Measurements from ENCODE around the gene STARD5.
A peak's percentile ranks its signal among the peaks of the same experiment; 100 is the strongest.

Gene STARD5

DNA sequence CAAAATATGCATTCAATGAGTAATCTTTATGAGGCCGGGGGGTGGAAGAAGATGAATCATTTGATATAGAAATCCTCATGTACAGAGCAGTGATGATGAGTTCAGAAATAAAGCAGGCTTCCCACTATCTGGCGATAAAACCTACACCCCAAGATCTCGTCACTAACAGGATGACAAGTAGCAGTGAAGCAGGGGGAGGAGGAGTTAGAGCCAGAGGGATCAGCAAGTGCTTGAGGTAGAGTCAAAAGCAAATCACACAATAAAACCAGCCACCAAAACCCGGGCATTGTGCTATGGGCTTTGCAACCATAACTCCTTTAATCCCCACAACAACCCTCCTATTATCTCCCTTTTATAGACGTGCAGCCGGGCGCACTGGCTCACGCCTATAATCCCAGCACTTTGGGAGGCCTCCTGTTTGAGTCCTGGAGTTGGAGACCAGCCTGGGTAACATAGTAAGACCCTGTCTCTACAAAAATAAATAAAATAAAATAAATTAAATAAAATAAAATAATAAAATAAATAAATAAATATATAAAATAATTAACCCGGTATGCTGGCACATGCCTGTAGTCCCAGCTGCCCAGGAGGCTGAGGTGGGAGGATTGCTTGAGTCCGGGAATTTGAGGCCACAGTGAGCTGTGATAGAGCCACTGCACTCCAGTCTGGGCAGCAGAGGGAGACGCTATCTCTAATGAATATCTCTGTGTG lies 53.0 kb downstream of the STARD5 start:
- no peak for DNase-seq

DNA sequence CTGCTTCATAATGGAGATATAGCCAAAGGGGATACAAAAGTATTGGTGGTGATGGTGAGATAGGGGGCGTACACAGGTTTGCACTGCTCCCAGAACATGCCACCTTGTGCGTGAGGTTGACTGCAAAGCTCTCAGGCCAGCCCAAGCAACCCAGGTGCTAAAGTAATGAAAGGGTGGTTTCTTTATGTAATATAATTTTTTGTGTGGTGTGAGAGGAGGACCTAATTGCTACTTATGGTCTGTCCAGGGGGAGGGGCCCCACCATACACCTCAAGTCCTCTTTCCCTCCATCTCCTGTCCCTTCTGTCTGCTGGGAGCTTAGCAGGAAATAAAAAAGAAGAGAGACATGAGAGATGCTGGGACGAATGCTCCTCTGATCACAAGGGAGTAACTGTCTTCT lies 53.8 kb downstream of the STARD5 start:
- no peak for DNase-seq

DNA sequence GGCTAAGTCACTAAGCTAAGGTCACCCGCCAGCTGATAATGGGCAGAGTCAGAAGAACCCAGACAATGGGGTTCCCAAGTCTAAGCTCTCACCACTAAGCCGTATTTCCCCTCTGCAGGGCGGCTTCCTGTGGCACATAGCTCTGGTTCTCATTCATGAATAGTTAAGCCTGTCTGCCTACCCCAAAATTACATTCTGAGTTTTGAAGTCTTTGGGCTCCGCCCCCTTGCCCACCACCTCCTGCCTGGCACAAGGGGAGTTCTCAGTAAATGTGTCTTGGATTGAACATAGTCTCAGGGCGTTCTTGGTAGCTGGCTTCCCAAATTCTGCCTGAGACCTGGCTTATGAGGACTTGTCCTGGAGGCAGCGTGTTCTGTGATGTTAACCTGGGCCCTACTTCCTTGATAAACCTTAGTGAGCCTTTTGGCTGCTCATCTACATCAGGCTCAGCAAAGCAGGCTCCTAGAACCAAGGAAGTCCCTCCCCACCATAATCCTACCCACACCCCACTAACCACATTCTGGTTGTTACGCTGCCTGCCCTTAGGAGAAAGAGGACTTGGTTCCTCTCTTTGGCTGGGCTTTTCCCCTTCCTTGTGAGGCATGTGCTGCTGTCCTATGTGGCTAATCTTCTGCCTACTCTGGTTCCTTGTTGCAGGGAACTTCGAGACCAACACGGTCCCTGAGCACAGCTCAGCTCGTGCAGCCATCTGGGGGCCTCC lies 54.9 kb downstream of the STARD5 start:
- DNase-seq: no peak

DNA sequence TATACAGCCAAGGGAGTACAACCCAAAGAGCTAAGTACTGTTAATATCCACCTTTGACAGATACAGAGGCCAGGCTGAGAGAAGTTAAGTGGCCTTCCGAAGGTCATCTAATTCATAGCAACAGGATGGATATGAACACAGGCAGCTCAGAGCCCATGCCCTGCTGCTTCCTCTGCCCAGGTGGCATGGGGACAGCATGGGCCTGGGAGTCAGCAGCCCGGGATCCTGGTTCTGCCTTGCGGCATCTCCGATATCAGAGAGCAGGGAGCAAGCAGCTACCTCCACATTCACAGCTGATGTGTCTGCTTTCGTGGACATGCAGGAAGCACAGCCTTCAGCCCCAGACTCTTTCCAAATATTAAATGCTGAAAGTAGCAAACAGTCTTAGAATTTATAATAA lies 55.6 kb downstream of the STARD5 start:
- DNase-seq: no peak

DNA sequence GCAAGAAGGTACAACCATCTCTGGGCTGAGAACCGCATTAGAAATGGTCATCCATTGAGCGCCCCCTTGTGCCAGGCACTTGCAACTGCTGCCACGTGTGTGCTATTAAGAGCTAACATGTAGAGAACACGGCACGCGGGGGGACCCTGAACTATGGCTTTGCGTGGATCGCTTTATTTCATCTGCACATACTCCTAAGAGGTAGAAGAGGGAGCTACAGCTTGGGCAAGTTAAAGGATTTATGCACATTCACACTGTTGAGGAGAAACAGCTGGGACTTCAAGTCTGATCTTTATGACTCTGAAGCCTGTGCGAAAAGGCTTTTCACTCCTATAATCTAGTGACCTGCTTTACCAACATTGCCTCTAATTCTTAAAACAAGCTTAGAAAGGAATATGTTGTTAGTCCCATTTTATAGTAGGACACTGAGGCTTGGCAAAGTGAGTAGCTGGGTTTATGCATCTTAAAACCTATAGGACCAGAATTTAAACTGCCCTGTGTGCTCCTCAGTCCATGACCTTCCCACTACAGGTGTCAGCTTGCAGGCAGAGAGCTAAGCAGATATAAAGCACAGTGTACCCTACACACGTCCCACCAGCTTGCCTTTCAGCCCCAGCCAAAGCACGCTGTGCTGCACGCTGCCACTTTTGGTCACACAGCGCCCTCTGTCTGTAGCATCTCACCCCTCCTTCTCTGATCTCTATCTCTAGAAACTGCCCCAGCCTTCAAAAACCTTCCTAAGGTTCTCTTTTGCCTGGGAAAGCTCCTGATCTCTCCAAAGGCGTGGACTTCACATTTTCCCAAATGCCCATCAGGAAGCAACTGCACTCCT lies 57.8 kb downstream of the STARD5 start:
- DNase-seq: peak; percentile 69

DNA sequence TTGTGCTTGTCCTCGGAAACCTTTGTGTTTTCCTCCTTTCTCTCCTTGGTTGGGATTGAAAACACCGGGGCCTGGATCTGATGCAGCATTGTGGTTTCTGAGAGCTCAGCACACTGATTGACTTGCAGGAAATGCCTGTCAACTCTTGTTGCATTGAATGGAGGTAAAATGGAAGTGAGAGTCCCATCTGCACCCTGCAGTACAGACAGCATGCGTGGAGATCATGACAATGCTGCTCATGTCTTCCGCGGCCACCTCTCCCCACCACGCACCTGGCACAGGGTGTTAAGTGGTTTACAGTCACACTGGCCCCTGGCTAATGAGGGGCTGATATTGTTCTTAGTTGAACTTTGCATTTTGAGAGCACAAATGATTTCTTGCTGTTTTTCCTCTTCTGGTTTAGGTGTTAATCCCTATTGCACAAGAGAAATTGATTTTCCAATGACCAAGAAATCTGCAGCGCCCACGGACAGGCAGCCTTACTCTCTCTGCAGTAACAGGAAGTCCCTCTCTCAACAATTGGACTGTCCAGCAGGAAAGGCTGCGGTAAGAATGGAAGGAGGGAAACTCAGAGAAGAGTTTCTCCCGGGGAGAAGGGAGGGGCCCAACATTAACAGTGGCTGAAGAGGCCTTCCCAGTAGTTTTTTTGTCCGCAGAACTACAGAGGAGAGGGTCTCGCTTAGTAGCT lies 58.5 kb downstream of the STARD5 start:
- DNase-seq: no peak

DNA sequence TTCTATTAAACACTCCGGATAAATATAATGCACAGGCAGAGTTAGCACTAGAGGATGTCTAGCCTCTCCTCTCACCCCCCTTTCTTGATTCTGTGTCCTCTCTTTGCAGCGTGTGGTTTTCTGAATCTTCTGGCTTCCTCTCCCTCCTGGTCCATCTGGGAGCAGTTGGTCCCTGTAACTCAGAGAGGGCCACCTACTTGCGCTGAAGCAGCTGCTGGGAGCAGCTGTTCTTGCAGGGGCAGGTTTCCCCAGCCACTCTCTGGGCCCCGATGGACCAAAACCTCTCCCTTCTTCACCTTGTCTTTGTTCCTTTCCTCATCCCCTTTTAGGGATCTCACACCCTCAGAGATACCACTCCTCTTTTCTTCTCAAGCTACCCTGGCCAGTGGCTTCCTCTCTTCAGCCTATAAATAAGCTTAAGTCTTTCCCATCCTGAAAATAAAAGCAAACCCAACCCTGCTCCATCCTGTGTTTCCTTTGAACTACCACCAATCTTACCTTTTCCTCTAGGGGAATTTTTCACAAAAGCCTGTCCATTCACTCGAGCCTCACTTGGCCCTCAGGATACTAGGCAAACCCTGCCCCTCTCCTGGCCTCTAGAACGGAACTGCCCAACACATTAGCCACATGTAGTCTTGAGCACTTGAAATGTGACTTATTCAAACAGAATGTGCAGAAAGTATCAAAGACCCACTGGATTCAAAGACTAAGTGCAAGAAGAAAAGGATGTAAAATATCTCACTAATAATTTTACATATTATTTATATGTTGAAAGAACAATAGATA lies 59.7 kb downstream of the STARD5 start:
- no peak for DNase-seq

DNA sequence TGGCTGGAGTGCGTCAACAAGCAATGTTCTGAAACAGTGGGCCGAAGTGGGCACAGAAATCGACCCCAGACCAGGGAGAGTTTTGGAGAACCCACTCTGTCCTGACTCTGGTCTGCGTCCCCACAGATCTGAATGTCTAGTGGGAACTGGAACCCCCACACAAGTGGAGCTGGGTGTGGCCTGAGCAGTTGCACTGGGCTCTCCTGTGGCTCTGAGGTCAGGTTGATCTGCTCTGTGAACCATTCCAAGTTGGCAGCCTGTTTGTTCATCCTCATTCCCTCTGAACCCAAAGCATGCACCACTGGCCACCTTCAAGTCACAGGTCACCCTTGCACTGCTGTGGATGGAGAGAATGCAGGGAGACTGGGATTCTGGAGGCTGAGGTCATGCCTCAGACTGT lies 60.5 kb downstream of the STARD5 start:
- no peak for DNase-seq

DNA sequence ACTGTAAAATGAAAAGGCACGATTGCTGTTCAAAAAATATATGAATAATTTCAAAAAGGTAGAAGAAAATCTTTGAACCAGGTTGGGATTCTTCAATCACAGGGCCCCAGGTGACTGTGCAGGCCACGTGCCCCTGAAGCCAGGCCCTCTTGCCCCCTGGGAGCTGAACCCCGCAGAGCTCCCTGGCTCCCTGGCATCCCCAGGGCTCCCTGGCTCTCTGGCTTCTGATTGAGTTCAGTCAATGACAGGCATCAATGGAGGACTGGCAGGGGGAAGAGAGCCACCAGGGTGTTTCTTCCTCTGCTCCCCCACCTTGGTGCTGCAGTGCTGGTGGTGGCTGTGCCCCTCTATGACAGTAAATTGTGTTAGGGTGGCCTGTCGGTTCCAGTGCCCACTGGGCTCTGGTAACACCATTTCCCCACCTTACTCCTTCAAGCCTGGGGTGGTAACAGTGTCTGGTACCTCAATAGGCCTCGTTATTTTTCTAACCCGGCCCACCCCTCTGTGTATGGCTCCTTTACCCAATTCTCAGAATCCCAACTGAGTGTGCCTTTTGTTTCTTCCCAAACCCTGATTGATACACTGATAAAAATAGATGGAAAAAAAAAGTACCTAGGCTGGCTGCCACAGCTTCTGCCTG lies 62.6 kb downstream of the STARD5 start:
- DNase-seq: no peak

DNA sequence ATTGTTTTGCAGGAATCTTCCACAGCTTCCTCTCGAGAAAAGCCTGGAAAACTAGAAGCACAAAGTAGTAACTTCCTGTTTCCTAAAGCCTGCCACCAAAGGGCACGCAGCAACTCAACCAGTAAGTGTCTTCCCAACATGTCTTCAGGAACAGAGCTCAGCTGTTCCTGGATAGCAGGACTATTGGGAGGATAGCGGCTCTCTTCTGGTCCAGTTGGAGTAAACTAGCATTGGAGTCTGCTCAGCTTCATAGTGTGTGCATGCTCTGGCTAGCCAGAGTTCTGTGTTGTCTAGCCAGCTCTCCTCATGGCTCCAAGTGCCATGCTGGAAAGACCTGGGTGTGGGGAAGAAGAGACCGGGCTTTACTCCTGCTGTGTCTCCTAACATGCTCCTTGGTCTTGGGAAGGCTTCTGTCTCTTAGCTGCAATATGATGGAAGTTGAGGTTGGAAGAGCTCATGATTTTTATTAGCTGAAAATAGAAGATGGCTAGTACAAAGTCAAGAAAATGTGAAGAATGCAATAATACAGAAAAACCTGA lies 64.1 kb downstream of the STARD5 start:
- DNase-seq: no peak
